BLaER1 treated with 17β-estradiol and CSF1 and Interleukin-3, amounts not matched to agents 10 nM and 100 nM (cell line): ENCODE data around the gene RIMKLA.
A peak's percentile ranks its signal among the peaks of the same experiment; 100 is the strongest.

Experiments
- H3K27ac ChIP-seq, 11 experiments: shearing (Covaris generic); formaldehyde crosslinking; 2 replicates each; pipeline ENCODE4 v1.8.1; 2022
- H3K27me3 ChIP-seq, 11 experiments: shearing (Covaris generic); formaldehyde crosslinking; 2 replicates each; pipeline ENCODE4 v1.8.1; 2022
- H3K36me3 ChIP-seq, 11 experiments: shearing (Covaris generic); formaldehyde crosslinking; 2 replicates each; pipeline ENCODE4 v1.8.1; 2022
- H3K4me1 ChIP-seq, 10 experiments: shearing (Covaris generic); formaldehyde crosslinking; 2 replicates each; pipeline ENCODE4 v1.8.1; 2022
- H3K4me2 ChIP-seq, 11 experiments: shearing (Covaris generic); formaldehyde crosslinking; 2 replicates each; pipeline ENCODE4 v1.8.1; 2022
- H3K4me3 ChIP-seq, 10 experiments: shearing (Covaris generic); formaldehyde crosslinking; 2 replicates each; pipeline ENCODE4 v1.8.1; 2022
- H3K9ac ChIP-seq, 11 experiments: shearing (Covaris generic); formaldehyde crosslinking; 2 replicates each; pipeline ENCODE4 v1.8.1; 2022
- H3K9me3 ChIP-seq, 11 experiments: shearing (Covaris generic); formaldehyde crosslinking; replicated peaks in 1 of 11; 2 replicates each; pipeline ENCODE4 v1.8.1; 2022
- H4K20me1 ChIP-seq, 11 experiments: shearing (Covaris generic); formaldehyde crosslinking; 2 replicates each; pipeline ENCODE4 v1.8.1; 2022
- Cebpa-rat ChIP-seq, 11 experiments: shearing (Covaris generic); IDR thresholded peaks; 2 replicates each; pipeline ENCODE4 v1.8.1; 2022

The RIMKLA gene, protein sequence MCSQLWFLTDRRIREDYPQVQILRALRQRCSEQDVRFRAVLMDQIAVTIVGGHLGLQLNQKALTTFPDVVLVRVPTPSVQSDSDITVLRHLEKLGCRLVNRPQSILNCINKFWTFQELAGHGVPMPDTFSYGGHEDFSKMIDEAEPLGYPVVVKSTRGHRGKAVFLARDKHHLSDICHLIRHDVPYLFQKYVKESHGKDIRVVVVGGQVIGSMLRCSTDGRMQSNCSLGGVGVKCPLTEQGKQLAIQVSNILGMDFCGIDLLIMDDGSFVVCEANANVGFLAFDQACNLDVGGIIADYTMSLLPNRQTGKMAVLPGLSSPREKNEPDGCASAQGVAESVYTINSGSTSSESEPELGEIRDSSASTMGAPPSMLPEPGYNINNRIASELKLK

DNA sequence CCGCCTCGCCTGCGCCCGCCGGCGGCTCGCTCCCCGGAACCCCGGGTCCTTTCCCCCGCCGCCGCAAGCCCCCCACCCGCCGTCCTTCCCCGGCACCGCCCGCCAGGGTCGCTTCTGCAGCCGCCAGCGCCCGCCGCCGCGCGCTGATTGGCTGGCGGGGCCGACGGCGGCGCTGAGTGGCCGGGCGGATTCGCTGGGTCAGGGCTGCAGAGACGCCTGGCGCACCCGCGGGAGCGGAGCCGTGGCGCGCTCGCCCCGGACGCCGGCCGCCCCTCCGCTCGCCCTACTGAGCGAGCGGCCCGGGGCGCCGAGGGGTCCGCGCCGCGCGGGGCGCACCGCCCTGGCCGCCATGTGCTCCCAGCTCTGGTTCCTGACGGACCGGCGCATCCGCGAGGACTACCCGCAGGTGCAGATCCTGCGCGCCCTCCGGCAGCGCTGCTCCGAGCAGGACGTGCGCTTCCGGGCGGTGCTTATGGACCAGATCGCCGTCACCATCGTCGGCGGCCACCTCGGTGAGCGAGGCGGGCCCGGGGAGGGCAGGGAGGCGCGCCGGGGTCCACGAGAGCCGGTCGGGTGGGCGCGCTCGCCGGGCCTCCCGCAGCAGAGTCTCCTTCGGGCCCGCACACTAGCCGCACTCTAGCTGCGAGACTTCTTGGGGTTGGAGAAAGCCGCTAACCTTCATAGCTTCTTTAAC is at the start of gene RIMKLA:
TSS of gene RIMKLA (plus strand) at position 207 of the 694 bp plus-strand sequence. CDS start at position 350, 143 bp downstream.
- Histone ChIP-seq H3K4me1 (peaks cover 0 to 15% (median 10%) of the 10 kb centered on the region in 10 experiments; a peak in 18 of 20 replicates), H4K20me1 (no peaks in the 10 kb centered on the region), H3K36me3 (no peaks in the 10 kb centered on the region), H3K9ac (peak within 1 kb of the TSS; percentile 29 to 74 (median 65); a peak in 21 of 22 replicates), H3K4me2 (peak within 1 kb of the TSS; percentile 90 to 99 (median 96)), H3K9me3 (no peaks in the 10 kb centered on the region), H3K27ac (no peak within 1 kb of the TSS), H3K4me3 (peak within 1 kb of the TSS; percentile 69 to 79 (median 74)), H3K27me3 (peaks cover 14 to 25% (median 21%) of the 10 kb centered on the region in 11 experiments)
- TF ChIP-seq Cebpa-rat (IDR thresholded peaks at IDR 0.05): no peak

DNA sequence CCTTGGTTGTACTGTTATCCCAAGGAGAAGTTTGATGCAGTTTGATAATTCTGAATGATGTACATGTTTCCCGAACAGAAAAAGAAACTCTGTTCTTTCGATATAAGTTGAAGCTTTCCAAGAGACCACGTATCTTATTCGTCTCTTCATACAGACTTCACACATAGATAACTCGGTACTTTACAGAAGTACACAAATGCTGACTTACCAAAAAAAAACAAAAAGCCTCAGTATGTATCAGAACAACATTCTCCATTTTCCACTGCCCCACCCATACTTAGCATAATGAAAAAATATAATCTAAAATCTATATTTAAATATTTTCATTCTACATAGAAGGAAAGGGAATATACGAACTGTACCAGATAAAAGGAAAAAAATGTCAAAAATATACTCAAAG is 47.7 kb upstream of the RIMKLA start:
- H3K9me3 ChIP-seq: peaks cover 0 to 5% (median 0%) of the 10 kb centered on the region in 11 experiments; a peak in 5 of 22 replicates
- H3K9ac ChIP-seq: peak overlapping the region in 10 of 11 experiments; percentile 87 to 97 (median 94); a peak in 15 of 22 replicates
- H3K4me2 ChIP-seq: peak overlapping the region; percentile 78 to 97 (median 89)
- H3K27me3 ChIP-seq: no peaks in the 10 kb centered on the region
- H4K20me1 ChIP-seq: peaks cover 58 to 71% (median 63%) of the 10 kb centered on the region in 11 experiments; a peak in 21 of 22 replicates
- peaks cover 0 to 26% (median 10%) of the 10 kb centered on the region in 11 experiments; a peak in 12 of 22 replicates for H3K36me3 ChIP-seq
- peak overlapping the region in 3 of 11 experiments; percentile 5 to 95 (median 90); a peak in 4 of 22 replicates for H3K27ac ChIP-seq
- peaks cover 23 to 42% (median 31%) of the 10 kb centered on the region in 10 experiments for H3K4me1 ChIP-seq
- no peak for TF ChIP-seq Cebpa-rat (IDR thresholded peaks at IDR 0.05)
- H3K4me3 ChIP-seq: peak overlapping the region in 9 of 10 experiments; percentile 85 to 99 (median 97); a peak in 12 of 20 replicates

DNA sequence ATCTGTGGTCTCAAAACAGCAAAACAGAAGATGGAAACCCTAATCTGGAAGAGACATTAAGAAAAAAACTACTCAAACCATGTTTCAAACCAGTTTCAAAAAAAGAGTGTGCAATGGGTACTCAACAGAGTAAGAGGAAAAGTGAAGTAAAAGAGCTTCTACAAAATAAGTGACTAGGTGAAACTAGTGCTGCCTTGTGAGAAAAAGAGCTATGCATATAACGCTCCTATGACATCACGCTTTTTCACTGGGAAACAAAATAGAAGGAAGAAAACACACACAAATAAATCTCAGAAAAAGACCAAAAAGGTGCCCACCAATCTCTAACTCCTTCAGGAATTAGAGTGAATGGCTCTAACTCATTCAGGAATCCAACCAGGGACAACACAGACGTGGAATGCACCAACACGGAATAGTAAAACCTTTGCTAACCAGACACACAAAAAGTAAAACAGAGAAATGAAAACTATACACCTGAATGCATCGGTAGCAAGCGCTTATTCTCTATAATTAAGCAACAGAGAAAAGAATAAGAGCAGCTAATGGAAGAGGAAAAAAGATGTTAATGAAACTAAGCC is 46.8 kb upstream of the RIMKLA start:
- Histone ChIP-seq H3K9me3 (peaks cover 0 to 5% (median 0%) of the 10 kb centered on the region in 11 experiments; a peak in 5 of 22 replicates), H4K20me1 (peaks cover 49 to 62% (median 54%) of the 10 kb centered on the region in 11 experiments; a peak in 21 of 22 replicates), H3K27ac (peak overlapping the region; percentile 5 to 95 (median 93); a peak in 21 of 22 replicates), H3K4me1 (peaks cover 23 to 42% (median 31%) of the 10 kb centered on the region in 10 experiments), H3K27me3 (no peaks in the 10 kb centered on the region), H3K4me2 (peak overlapping the region; percentile 78 to 97 (median 89)), H3K9ac (peak overlapping the region; percentile 87 to 97 (median 94)), H3K4me3 (peak overlapping the region; percentile 85 to 99 (median 96)), H3K36me3 (peaks cover 0 to 20% (median 6%) of the 10 kb centered on the region in 11 experiments; a peak in 10 of 22 replicates)
- no peak for TF ChIP-seq Cebpa-rat (IDR thresholded peaks at IDR 0.05)

DNA sequence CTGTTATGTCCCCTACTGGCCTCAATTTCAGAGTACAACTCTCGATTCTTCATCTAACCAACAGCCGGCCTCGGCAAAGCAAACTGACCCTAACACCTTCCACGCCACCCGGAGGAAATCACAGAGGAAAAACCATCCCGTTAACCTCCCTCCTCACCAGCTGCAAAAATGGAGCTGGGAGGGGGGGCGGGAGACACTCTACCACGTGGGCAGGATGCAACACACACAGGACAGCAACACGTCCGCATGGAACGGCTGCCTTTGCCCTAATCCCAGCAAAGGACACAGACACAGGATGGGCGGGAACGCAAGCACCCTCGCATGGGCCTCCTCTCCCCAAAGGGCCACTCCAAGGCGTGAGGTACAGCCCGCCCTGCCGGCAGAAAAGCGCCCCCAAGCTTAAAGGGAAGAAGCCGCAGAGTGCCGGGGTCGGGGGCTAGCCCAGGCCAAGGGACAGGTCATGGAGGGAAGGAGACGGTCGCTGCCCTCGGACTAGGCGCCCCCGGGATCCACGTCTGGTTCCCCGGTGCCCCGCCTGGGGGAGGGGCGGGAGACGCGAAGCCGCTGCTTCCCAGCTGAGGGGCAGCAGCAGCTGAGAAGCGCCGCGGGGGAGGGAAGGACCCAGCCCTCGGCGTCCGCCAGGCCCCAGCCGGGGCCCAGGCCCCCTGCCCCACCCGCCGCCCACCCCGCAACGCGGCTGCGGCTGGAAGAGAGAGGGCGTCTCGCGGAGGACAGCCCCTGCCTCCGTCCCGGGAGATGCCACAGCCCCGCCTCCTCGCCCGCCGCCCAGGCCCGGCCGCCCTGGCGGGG is 46.1 kb upstream of the RIMKLA start:
- H3K4me2 ChIP-seq: peak overlapping the region; percentile 78 to 97 (median 89)
- H3K9ac ChIP-seq: peak overlapping the region; percentile 87 to 97 (median 94)
- H3K9me3 ChIP-seq: peaks cover 0 to 5% (median 0%) of the 10 kb centered on the region in 11 experiments; a peak in 4 of 22 replicates
- peaks cover 23 to 37% (median 31%) of the 10 kb centered on the region in 10 experiments for H3K4me1 ChIP-seq
- no peak for TF ChIP-seq Cebpa-rat (IDR thresholded peaks at IDR 0.05)
- peak overlapping the region; percentile 77 to 95 (median 93) for H3K27ac ChIP-seq
- no peaks in the 10 kb centered on the region for H3K27me3 ChIP-seq
- peaks cover 42 to 55% (median 47%) of the 10 kb centered on the region in 11 experiments; a peak in 20 of 22 replicates for H4K20me1 ChIP-seq
- peak overlapping the region; percentile 85 to 99 (median 96) for H3K4me3 ChIP-seq
- peaks cover 0 to 16% (median 6%) of the 10 kb centered on the region in 11 experiments; a peak in 9 of 22 replicates for H3K36me3 ChIP-seq

DNA sequence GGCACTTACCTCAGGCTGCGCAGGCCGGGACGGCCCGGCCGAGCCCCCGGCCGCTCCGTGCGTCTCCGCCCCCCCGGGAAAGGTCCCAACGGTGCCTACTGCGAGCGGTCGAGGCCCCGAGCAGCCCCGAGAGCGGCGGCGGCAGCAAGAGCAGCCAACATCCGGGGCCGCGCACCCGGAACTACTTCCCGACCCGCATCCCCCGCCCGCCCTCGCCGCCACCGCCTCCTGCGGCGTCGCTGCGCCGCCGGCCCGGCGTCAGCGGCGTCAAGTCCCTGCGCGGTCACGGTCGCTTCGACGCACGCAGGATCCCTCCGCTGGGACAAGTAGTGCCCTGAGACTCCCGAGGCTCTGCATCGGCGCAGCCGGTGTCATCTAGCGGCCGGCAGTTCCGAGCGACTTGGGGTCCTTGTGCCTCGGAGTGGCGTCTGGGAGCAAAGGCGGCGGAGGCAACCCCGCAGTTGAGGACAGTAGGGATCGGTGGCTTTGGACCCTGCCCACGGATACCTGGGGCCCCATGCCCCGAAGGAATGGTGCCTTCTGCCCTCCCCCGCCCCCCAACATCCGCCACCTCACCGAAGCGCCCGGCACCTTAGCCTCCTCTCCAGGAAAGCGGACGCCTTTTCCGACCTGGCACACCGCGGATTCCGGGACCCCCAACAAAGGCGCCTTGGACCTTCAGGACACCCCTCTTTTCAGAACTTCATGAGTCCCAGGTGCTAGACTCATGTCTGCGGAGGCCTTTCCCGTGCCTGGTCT is 45.4 kb upstream of the RIMKLA start, which contains the start of gene FOXJ3:
TSS of gene FOXJ3 (minus strand) at position 186 of the 759 bp plus-strand sequence. CDS start 24,142 bp downstream, outside the sequence.
- Histone ChIP-seq H3K36me3 (peaks cover 0 to 13% (median 4%) of the 10 kb centered on the region in 11 experiments; a peak in 9 of 22 replicates), H3K9me3 (peaks cover 0 to 4% (median 0%) of the 10 kb centered on the region in 11 experiments; a peak in 4 of 22 replicates), H3K4me1 (peaks cover 23 to 37% (median 31%) of the 10 kb centered on the region in 10 experiments), H3K4me2 (peak within 1 kb of the TSS; percentile 84 to 97 (median 93)), H3K27ac (peak within 1 kb of the TSS; percentile 77 to 95 (median 93)), H3K9ac (peak within 1 kb of the TSS; percentile 87 to 97 (median 94)), H3K4me3 (peak within 1 kb of the TSS; percentile 85 to 99 (median 96)), H3K27me3 (no peaks in the 10 kb centered on the region), H4K20me1 (peaks cover 35 to 47% (median 39%) of the 10 kb centered on the region in 11 experiments; a peak in 20 of 22 replicates)
- TF ChIP-seq Cebpa-rat (IDR thresholded peaks at IDR 0.05): no peak

DNA sequence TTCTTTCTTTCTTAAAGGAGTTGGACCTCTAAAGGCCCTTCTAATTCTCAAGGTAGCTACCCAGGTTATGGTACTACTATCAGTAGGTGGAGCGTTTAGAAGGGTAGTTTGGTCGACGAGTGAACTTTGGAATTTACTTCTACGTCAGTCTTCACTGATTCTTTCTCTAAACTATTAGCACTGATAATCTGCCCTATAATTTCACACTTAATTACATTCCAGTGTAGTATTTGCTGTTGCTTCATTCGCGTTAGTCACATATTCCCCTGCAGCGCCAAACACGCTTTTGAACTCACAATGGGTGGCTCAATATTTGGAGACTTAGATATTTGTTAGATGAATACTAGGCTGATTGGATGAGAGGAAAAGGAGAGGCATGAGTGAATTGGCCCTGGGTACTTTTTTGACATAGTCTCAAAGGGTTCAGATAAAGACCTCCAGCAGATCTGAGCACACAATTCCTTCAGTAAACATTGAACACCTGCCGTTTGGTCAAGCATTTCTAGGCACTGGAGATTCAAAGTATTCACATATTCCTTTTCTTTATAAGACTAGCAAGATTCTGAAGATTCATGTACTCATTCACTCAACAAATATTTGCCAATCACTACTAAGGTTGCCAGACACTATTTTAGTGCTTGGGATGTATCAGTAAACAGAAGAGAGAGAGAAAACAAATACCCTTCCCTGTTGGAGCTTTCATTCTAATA is 44.6 kb upstream of the RIMKLA start:
- peaks cover 0 to 6% (median 0%) of the 10 kb centered on the region in 11 experiments; a peak in 5 of 22 replicates for H3K36me3 ChIP-seq
- H3K27ac ChIP-seq: peak overlapping the region; percentile 77 to 95 (median 93)
- H4K20me1 ChIP-seq: peaks cover 28 to 40% (median 32%) of the 10 kb centered on the region in 11 experiments; a peak in 20 of 22 replicates
- H3K4me3 ChIP-seq: peak overlapping the region; percentile 85 to 99 (median 96)
- peaks cover 0 to 1% (median 0%) of the 10 kb centered on the region in 11 experiments; a peak in 3 of 22 replicates for H3K9me3 ChIP-seq
- TF ChIP-seq Cebpa-rat (IDR thresholded peaks at IDR 0.05): no peak
- H3K27me3 ChIP-seq: no peaks in the 10 kb centered on the region
- H3K4me2 ChIP-seq: peak overlapping the region; percentile 74 to 94 (median 91)
- peaks cover 23 to 37% (median 31%) of the 10 kb centered on the region in 10 experiments for H3K4me1 ChIP-seq
- peak overlapping the region; percentile 87 to 97 (median 94) for H3K9ac ChIP-seq
